HepG2 (cell line): ENCODE results near the gene ACTR1B. TPM values are rescaled to one million over a fixed set of nuclear protein-coding genes. Genes with fewer than 3 reads are reported as not detected.
A peak's percentile ranks its signal among the peaks of the same experiment; 100 is the strongest.

Experiments
- ATAC-seq: fragments of 200-7000 bp; cut with Tn5 transposase; 3 replicates; pipeline ENCODE4 v1.9.1; 2020; ENCODE audit warnings: mild to moderate bottlenecking, moderate library complexity
- BruUV-seq: library from RNA; stranded (reverse); fragments of 400-500 nt; replicated peaks from 2 replicates; lab custom pipeline; 2021; lab: Mats Ljungman, UMichigan
- CTCF ChIA-PET: fragments of 300-600 bp; formaldehyde crosslinking; extraction: SDS; loops from one replicate; lab custom pipeline; 2021; ENCODE audit warnings: low total read pairs, inconsistent platforms, low intra/inter-chr PET ratio; lab: Yijun Ruan, JAX
- POLR2A ChIA-PET: fragments of 350-600 bp; sonication (Branson Sonifier 250); formaldehyde crosslinking; loops from one replicate; lab custom pipeline; 2020; ENCODE audit warnings: antibody characterized with exemption, inconsistent platforms; lab: Yijun Ruan, JAX
- DNase-seq: peaks from one replicate; pipeline ENCODE4 v3.0.0-alpha.2; 2015; ENCODE audit warnings: low spot score
- FAIRE-seq: peaks from 3 replicates; lab custom pipeline; 2011; peaks lifted over from hg19 to GRCh38; lab: Jason Lieb, UNC
- H2AFZ ChIP-seq: one replicate; pipeline ENCODE4 v1.6.1; 2011; ENCODE audit warnings: low read length, inconsistent platforms
- H3K27ac ChIP-seq: fragments of 300-600 bp; 3 replicates; pipeline ENCODE4 v1.8.0; 2011; ENCODE audit warnings: mixed run types, mild to moderate bottlenecking, mixed read lengths, low read length, inconsistent platforms; ENCODE audit not compliant: insufficient read depth; ENCODE audit errors: extremely low read length
- H3K27me3 ChIP-seq, 2 experiments: fragments of 200-600 bp in 1 of 2; 2 replicates in 1 of 2; 3 replicates in 1 of 2; pipeline versions ENCODE4 v1.6.0 to v1.8.0; 2011; ENCODE audit warnings: low read length in 2 of 2, mild to moderate bottlenecking in 2 of 2, moderate library complexity in 2 of 2, inconsistent platforms in 1 of 2; ENCODE audit not compliant: insufficient read depth in 2 of 2, control insufficient read depth in 1 of 2
- H3K36me3 ChIP-seq, 2 experiments: fragments of 200-600 bp in 1 of 2; replicated peaks in 1 of 2; 2 replicates in 1 of 2; 3 replicates in 1 of 2; pipeline versions ENCODE4 v1.5.1 to v1.8.0; 2011; ENCODE audit warnings: low read length in 2 of 2, inconsistent platforms in 1 of 2; ENCODE audit not compliant: insufficient read depth in 2 of 2, control insufficient read depth in 1 of 2
- H3K4me1 ChIP-seq: 2 replicates; pipeline ENCODE4 v1.5.1; 2012; ENCODE audit warnings: low read length, inconsistent platforms; ENCODE audit not compliant: insufficient read depth
- H3K4me2 ChIP-seq: 2 replicates; pipeline ENCODE4 v1.6.0; 2011; ENCODE audit warnings: low read depth, low read length, inconsistent platforms
- H3K4me3 ChIP-seq, 3 experiments: fragments of 200-600 bp in 1 of 3; sonication (generic), shearing (Covaris generic) in 1 of 3; replicated peaks in 1 of 3; 2 replicates each; pipeline ENCODE4 v1.5.1; 2011 to 2016; ENCODE audit warnings: low read length in 3 of 3, inconsistent platforms in 2 of 3, low read depth in 2 of 3, mild to moderate bottlenecking in 2 of 3, control low read depth in 1 of 3, mixed read lengths in 1 of 3; ENCODE audit not compliant: insufficient read depth in 1 of 3
- H3K79me2 ChIP-seq: one replicate; pipeline ENCODE4 v1.6.1; 2011; ENCODE audit warnings: low read length, inconsistent platforms; ENCODE audit not compliant: insufficient read depth
- H3K9ac ChIP-seq: 2 replicates; pipeline ENCODE4 v1.6.0; 2011; ENCODE audit warnings: mild to moderate bottlenecking, low read depth, low read length, inconsistent platforms; ENCODE audit not compliant: insufficient read depth
- H3K9me3 ChIP-seq: 2 replicates; pipeline ENCODE4 v1.5.1; 2012; ENCODE audit warnings: mild to moderate bottlenecking, low read length
- H4K20me1 ChIP-seq: 2 replicates; pipeline ENCODE4 v1.6.0; 2011; ENCODE audit warnings: inconsistent platforms, mild to moderate bottlenecking, low read length, moderate library complexity; ENCODE audit not compliant: insufficient read depth
- GABPB1 ChIP-seq: IDR thresholded peaks from 2 replicates; pipeline ENCODE4 v1.6.1; 2016; ENCODE audit warnings: mild to moderate bottlenecking, missing genetic modification reagents, moderate library complexity, missing compliant biosample characterization
- IRX3 ChIP-seq: sonication (generic); formaldehyde crosslinking; IDR thresholded peaks from 2 replicates; pipeline ENCODE4 v1.8.1; 2023; ENCODE audit warnings: mild to moderate bottlenecking, low read depth, missing genetic modification reagents, borderline replicate concordance
- KDM5B ChIP-seq: sonication (generic); formaldehyde crosslinking; IDR thresholded peaks from 2 replicates; pipeline ENCODE4 v1.4.0; 2020; ENCODE audit warnings: missing genetic modification reagents, mild to moderate bottlenecking, borderline replicate concordance
- MZF1 ChIP-seq: sonication (generic); formaldehyde crosslinking; IDR thresholded peaks from 2 replicates; pipeline ENCODE4 v1.8.1; 2023; ENCODE audit warnings: mild to moderate bottlenecking, missing genetic modification reagents, borderline replicate concordance
- SOX6 ChIP-seq, 2 experiments: fragments of 450-650 bp in 1 of 2; sonication (generic) in 1 of 2; formaldehyde crosslinking in 1 of 2; IDR thresholded peaks; 2 replicates each; pipeline versions ENCODE4 v1.4.0 to v1.6.1; 2017 to 2020; ENCODE audit warnings: antibody characterized with exemption in 1 of 2, mild to moderate bottlenecking in 1 of 2, missing genetic modification reagents in 1 of 2
- ZNF614 ChIP-seq: IDR thresholded peaks from 2 replicates; pipeline ENCODE4 v1.6.1; 2018; ENCODE audit warnings: missing biosample characterization, missing genetic modification reagents, inconsistent platforms, borderline replicate concordance
- whole genome bisulfite sequencing: methylation state at CpG from one replicate; pipeline ENCODE4 v1.1.6; 2017; ENCODE audit warnings: low lambda C conversion rate; 5-methylcytosine and 5-hydroxymethylcytosine counted together
- in situ Hi-C: cut with HindIII; loops from 2 replicates; pipeline ENCODE4 v1.10.0; 2017; ENCODE audit warnings: low pct_unique_long_range_greater_than_20kb; ENCODE audit not compliant: extremely low pct_ligation_motif_present
- intact Hi-C: fragments of 100-400 bp; cut with micrococcal nuclease; formaldehyde crosslinking; loops from one replicate; pipeline ENCODE4 v1.10.0; 2022; ENCODE audit not compliant: unreplicated experiment
- polyA plus RNA-seq, 8 experiments: library from polyadenylated mRNA; depleted of rRNA in 3 of 8; stranded (reverse) in 7 of 8; unstranded in 1 of 8; fragments of >200 nt; fragmentation: Illumina TruSeq in 4 of 8; extraction: Trizol in 4 of 8; gene quantifications; 2 replicates each; pipeline versions ENCODE4 v1.2.1 to v1.2.3, GENCODE V29; 2011 to 2016; ENCODE audit warnings: low read depth in 4 of 8, missing spikeins in 1 of 8, mixed read lengths in 1 of 8; ENCODE audit not compliant: insufficient read depth in 1 of 8
- total RNA-seq, 5 experiments: library from RNA; depleted of rRNA; stranded (reverse); fragments of >200 nt; fragmentation: Illumina TruSeq; extraction: Trizol; gene quantifications; 2 replicates each; pipeline ENCODE4 v1.2.3, GENCODE V29; 2016; ENCODE audit warnings: low read depth in 1 of 5
- TF ChIP-seq, protein P1 (sequence below): sonication (generic); formaldehyde crosslinking; IDR thresholded peaks from 2 replicates; pipeline ENCODE4 v1.4.0; 2020; ENCODE audit warnings: mild to moderate bottlenecking, missing genetic modification reagents
- TF ChIP-seq, protein P2 (sequence below): sonication (generic); formaldehyde crosslinking; IDR thresholded peaks from 2 replicates; pipeline ENCODE4 v1.4.0; 2020; ENCODE audit warnings: missing genetic modification reagents
- TF ChIP-seq, protein P3 (sequence below): sonication (generic); formaldehyde crosslinking; IDR thresholded peaks from 2 replicates; pipeline ENCODE4 v1.4.0; 2020; ENCODE audit warnings: missing genetic modification reagents
- TF ChIP-seq, protein P4 (sequence below): sonication (generic); formaldehyde crosslinking; IDR thresholded peaks from 2 replicates; pipeline ENCODE4 v1.8.0; 2022; ENCODE audit warnings: mild to moderate bottlenecking, missing genetic modification reagents, borderline replicate concordance
- TF ChIP-seq, protein P5 (sequence below): sonication (generic); formaldehyde crosslinking; IDR thresholded peaks from 2 replicates; pipeline ENCODE4 v1.8.1; 2023; ENCODE audit warnings: mild to moderate bottlenecking, missing genetic modification reagents, borderline replicate concordance

ACTR1B gene
- total and polyA plus RNA-seq, 2 of the 13 experiments (the other 11 are each of a cell fraction or from before 2014, with no cell fraction given): 61.7 to 76.7 TPM

DNA sequence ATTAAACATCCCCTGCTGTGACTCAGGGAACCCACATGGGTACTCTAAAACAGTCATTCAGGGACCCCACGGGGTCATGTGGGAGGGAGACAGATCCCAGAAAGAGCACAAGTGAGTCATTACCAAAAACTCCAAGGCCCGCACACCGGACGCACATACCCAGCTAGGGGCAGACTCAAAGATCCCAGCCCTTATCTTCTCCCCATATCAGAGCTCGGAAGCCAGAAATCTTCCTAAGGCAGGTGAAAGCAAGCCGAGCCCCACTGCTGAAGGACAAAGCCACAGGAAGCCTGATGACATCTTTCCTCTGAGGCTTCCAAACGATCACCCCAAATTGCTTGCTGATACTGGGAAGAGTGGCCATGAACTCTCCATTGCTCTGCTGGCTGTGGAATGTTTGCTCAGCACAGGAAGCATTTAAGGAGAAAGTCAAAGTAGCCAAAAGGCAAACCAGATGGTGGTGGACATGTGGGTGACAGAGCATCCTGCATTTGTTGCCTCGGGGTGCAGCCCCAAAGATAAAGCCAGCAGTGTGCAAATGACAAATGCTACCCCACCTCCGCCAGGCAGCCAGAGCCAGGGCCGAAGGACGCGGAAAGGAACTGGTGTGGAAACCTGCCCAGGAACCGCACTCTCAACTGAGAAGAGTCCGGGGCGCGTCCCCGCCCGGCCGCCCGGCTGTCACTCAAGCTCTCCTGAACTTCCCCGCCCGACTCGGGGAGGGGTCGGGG, 784 bp downstream of the ACTR1B start (continued):
- peak; percentile 45 for TF ChIP-seq GABPB1 (CRISPR knock-in tag)

DNA sequence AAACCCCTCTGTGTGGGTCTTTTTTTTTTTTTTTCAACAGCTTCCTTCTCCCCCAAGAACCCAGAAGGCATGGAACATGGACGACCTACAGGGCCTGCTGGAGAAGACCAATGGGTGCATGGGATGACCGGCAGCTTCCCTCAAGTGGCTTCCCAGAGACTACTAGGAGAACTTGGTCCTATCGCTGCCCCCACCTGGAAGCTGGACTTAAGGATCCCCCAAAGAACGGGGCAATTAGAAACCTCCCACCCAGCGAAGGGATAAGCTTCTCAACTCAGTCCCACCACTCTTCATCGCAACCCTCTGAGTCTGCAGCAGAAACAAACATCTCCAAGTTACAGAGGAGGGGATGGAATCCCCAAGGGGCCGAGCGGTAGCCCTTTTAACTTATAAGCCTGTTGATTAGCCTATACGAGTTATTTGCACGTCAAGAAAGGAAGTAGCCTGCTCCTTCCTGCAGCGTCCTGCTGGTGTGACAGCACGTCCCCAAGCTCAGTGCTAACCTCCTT, 1.4 kb downstream of the ACTR1B start:
- Histone ChIP-seq H2AFZ (no peak overlapping the region), H4K20me1 (peaks cover 9% of the 10 kb centered on the region; the same call in 1 of the 2 replicates), H3K36me3 (peaks cover 14 to 27% of the 10 kb centered on the region in 2 experiments), H3K27ac (peak overlapping the region; percentile 90), H3K4me1 (peaks cover 44% of the 10 kb centered on the region), H3K4me3 (peak overlapping the region; percentile 80 to 96 (median 87)), H3K4me2 (peak overlapping the region; percentile 92), H3K9me3 (no peaks in the 10 kb centered on the region), H3K79me2 (peaks cover 20% of the 10 kb centered on the region), H3K9ac (peak overlapping the region; percentile 87), H3K27me3 (no peaks in the 10 kb centered on the region; a peak in 1 of 5 replicates)
- FAIRE-seq (no peak), ATAC-seq (no peak), DNase-seq (no peak)
- in situ Hi-C loops (loop anchor here (5.0 to 25.0 kb wide), 2 partner anchors 75 to 1600 kb away; partner anchors contain the start of gene ANKRD36B), intact Hi-C loops (loop anchor here (2.0 kb wide), 1 partner anchor 16 kb away; the partner anchor contains the start of gene COX5B)
- ChIA-PET CTCF (no interaction called here), POLR2A (interaction anchor here (1.1 to 8.2 kb wide), 6 partner anchors 11 to 1595 kb away, joined by 3 to 298 read pairs (median 4); partner anchors contain the start of gene COX5B)
- BruUV-seq: no TSS peak
- WGBS: 35% methylated on average over 12 of the region's 12 CpGs
- TF ChIP-seq MZF1 (CRISPR knock-in tag) (no peak), ZNF614 (CRISPR knock-in tag) (no peak), SOX6 (IDR thresholded peaks at IDR 0.05) (no peak), SOX6 (CRISPR knock-in tag; IDR thresholded peaks at IDR 0.05) (0 out of 2 replicates have a peak, but pooled peaks have one; percentile 20), IRX3 (CRISPR knock-in tag) (0 out of 2 replicates have a peak, but pooled peaks have one; percentile 34), KDM5B (CRISPR knock-in tag) (0 out of 2 replicates have a peak, but pooled peaks have one; percentile 34)
- TF ChIP-seq, protein P1, sequence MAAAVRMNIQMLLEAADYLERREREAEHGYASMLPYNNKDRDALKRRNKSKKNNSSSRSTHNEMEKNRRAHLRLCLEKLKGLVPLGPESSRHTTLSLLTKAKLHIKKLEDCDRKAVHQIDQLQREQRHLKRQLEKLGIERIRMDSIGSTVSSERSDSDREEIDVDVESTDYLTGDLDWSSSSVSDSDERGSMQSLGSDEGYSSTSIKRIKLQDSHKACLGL (CRISPR knock-in tag): 0 out of 2 replicates have a peak, but pooled peaks have one; percentile 25
- TF ChIP-seq, protein P2, sequence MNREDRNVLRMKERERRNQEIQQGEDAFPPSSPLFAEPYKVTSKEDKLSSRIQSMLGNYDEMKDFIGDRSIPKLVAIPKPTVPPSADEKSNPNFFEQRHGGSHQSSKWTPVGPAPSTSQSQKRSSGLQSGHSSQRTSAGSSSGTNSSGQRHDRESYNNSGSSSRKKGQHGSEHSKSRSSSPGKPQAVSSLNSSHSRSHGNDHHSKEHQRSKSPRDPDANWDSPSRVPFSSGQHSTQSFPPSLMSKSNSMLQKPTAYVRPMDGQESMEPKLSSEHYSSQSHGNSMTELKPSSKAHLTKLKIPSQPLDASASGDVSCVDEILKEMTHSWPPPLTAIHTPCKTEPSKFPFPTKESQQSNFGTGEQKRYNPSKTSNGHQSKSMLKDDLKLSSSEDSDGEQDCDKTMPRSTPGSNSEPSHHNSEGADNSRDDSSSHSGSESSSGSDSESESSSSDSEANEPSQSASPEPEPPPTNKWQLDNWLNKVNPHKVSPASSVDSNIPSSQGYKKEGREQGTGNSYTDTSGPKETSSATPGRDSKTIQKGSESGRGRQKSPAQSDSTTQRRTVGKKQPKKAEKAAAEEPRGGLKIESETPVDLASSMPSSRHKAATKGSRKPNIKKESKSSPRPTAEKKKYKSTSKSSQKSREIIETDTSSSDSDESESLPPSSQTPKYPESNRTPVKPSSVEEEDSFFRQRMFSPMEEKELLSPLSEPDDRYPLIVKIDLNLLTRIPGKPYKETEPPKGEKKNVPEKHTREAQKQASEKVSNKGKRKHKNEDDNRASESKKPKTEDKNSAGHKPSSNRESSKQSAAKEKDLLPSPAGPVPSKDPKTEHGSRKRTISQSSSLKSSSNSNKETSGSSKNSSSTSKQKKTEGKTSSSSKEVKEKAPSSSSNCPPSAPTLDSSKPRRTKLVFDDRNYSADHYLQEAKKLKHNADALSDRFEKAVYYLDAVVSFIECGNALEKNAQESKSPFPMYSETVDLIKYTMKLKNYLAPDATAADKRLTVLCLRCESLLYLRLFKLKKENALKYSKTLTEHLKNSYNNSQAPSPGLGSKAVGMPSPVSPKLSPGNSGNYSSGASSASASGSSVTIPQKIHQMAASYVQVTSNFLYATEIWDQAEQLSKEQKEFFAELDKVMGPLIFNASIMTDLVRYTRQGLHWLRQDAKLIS (CRISPR knock-in tag): no peak
- TF ChIP-seq, protein P3, sequence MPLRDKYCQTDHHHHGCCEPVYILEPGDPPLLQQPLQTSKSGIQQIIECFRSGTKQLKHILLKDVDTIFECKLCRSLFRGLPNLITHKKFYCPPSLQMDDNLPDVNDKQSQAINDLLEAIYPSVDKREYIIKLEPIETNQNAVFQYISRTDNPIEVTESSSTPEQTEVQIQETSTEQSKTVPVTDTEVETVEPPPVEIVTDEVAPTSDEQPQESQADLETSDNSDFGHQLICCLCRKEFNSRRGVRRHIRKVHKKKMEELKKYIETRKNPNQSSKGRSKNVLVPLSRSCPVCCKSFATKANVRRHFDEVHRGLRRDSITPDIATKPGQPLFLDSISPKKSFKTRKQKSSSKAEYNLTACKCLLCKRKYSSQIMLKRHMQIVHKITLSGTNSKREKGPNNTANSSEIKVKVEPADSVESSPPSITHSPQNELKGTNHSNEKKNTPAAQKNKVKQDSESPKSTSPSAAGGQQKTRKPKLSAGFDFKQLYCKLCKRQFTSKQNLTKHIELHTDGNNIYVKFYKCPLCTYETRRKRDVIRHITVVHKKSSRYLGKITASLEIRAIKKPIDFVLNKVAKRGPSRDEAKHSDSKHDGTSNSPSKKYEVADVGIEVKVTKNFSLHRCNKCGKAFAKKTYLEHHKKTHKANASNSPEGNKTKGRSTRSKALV (CRISPR knock-in tag): no peak
- TF ChIP-seq, protein P4, sequence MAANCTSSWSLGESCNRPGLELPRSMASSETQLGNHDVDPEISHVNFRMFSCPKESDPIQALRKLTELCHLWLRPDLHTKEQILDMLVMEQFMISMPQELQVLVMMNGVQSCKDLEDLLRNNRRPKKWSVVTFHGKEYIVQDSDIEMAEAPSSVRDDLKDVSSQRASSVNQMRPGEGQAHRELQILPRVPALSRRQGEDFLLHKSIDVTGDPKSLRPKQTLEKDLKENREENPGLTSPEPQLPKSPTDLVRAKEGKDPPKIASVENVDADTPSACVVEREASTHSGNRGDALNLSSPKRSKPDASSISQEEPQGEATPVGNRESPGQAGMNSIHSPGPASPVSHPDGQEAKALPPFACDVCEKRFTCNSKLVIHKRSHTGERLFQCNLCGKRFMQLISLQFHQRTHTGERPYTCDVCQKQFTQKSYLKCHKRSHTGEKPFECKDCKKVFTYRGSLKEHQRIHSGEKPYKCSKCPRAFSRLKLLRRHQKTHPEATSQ (CRISPR knock-in tag): no peak
- TF ChIP-seq, protein P5, sequence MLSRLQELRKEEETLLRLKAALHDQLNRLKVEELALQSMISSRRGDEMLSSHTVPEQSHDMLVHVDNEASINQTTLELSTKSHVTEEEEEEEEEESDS (CRISPR knock-in tag): 0 out of 2 replicates have a peak, but pooled peaks have one; percentile 31
